HEK293 (cell line): ENCODE results near the gene LLCFC1.

ENCODE experiments used
- CTCF ChIA-PET: fragments of 350-600 bp; formaldehyde crosslinking; extraction: SDS; loops from one replicate; lab custom pipeline; 2021; ENCODE audit warnings: antibody characterized with exemption; lab: Yijun Ruan, JAX
- POLR2A ChIA-PET: fragments of 300-600 bp; formaldehyde crosslinking; extraction: SDS; loops from one replicate; lab custom pipeline; 2020; ENCODE audit warnings: antibody characterized with exemption, inconsistent platforms; lab: Yijun Ruan, JAX
- H3K27ac ChIP-seq: fragments of 200-500 bp; sonication (Bioruptor generic); 2 replicates; pipeline ENCODE4 v1.5.1; 2014; ENCODE audit warnings: low read depth, low read length, control low read depth, inconsistent platforms; ENCODE audit errors: extremely low read depth
- H3K36me3 ChIP-seq, 2 experiments: fragments of 200-500 bp in 1 of 2; sonication (Bioruptor generic) in 1 of 2; 1 replicate in 1 of 2; 2 replicates in 1 of 2; pipeline ENCODE4 v1.5.1; 2014 to 2017; ENCODE audit warnings: inconsistent platforms in 2 of 2, low read length in 2 of 2; ENCODE audit not compliant: control insufficient read depth in 2 of 2, insufficient read depth in 1 of 2
- H3K4me1 ChIP-seq: fragments of 200-500 bp; sonication (Bioruptor generic); 2 replicates; pipeline ENCODE4 v1.5.1; 2014; ENCODE audit warnings: mild to moderate bottlenecking, low read length, inconsistent platforms; ENCODE audit not compliant: control insufficient read depth, insufficient read depth
- H3K4me3 ChIP-seq: 2 replicates; pipeline ENCODE4 v1.5.1; 2011; ENCODE audit warnings: low read depth, mild to moderate bottlenecking, control low read depth, low read length, moderate library complexity
- H3K9me3 ChIP-seq: fragments of 200-500 bp; sonication (Bioruptor generic); 2 replicates; pipeline ENCODE4 v1.5.1; 2014; ENCODE audit warnings: low read depth, low read length, inconsistent platforms; ENCODE audit not compliant: control insufficient read depth, insufficient read depth
- GLIS1 ChIP-seq: fragments of 450-650 bp; formaldehyde crosslinking; IDR thresholded peaks from 2 replicates; pipeline ENCODE4 v1.5.1; 2016; ENCODE audit warnings: missing biosample characterization, missing genetic modification characterization
- HOXA7 ChIP-seq: sonication (generic); formaldehyde crosslinking; IDR thresholded peaks from 2 replicates; pipeline ENCODE4 v1.8.1; 2022; ENCODE audit warnings: missing genetic modification reagents, borderline replicate concordance
- TSHZ1 ChIP-seq: fragments of 450-650 bp; formaldehyde crosslinking; IDR thresholded peaks from 2 replicates; pipeline ENCODE4 v1.5.1; 2016; ENCODE audit warnings: missing biosample characterization, missing genetic modification characterization, borderline replicate concordance
- ZBTB6 ChIP-seq: fragments of 450-650 bp; formaldehyde crosslinking; IDR thresholded peaks from 2 replicates; pipeline ENCODE4 v1.5.1; 2017; ENCODE audit warnings: missing biosample characterization, missing genetic modification characterization
- ZBTB7A ChIP-seq: fragments of 450-650 bp; formaldehyde crosslinking; IDR thresholded peaks from 2 replicates; pipeline ENCODE4 v1.5.1; 2016; ENCODE audit warnings: low read depth, missing biosample characterization, missing genetic modification characterization
- ZNF148 ChIP-seq: fragments of 450-650 bp; formaldehyde crosslinking; IDR thresholded peaks from 2 replicates; pipeline ENCODE4 v1.5.0; 2017; ENCODE audit warnings: missing biosample characterization, missing genetic modification characterization, borderline replicate concordance
- ZNF175 ChIP-seq: fragments of 450-650 bp; formaldehyde crosslinking; IDR thresholded peaks from 2 replicates; pipeline ENCODE4 v1.5.1; 2016; ENCODE audit warnings: missing biosample characterization, missing genetic modification characterization
- ZNF248 ChIP-seq: fragments of 450-650 bp; formaldehyde crosslinking; IDR thresholded peaks from 2 replicates; pipeline ENCODE4 v1.5.1; 2017; ENCODE audit warnings: missing biosample characterization, missing genetic modification characterization
- ZNF280C ChIP-seq: fragments of 450-650 bp; formaldehyde crosslinking; IDR thresholded peaks from 2 replicates; pipeline ENCODE4 v1.5.1; 2016; ENCODE audit warnings: missing biosample characterization, missing genetic modification characterization
- ZNF292 ChIP-seq: fragments of 450-650 bp; formaldehyde crosslinking; IDR thresholded peaks from 2 replicates; pipeline ENCODE4 v1.5.1; 2016; ENCODE audit warnings: low read depth, missing biosample characterization, missing genetic modification characterization, borderline replicate concordance
- ZNF391 ChIP-seq: fragments of 450-650 bp; formaldehyde crosslinking; IDR thresholded peaks from 2 replicates; pipeline ENCODE4 v1.5.1; 2016; ENCODE audit warnings: low read depth, missing biosample characterization, missing genetic modification characterization, borderline replicate concordance
- ZNF416 ChIP-seq: fragments of 450-650 bp; formaldehyde crosslinking; IDR thresholded peaks from 2 replicates; pipeline ENCODE4 v1.5.1; 2016; ENCODE audit warnings: missing biosample characterization, missing genetic modification characterization
- ZNF521 ChIP-seq: fragments of 450-650 bp; formaldehyde crosslinking; IDR thresholded peaks from 2 replicates; pipeline ENCODE4 v1.5.1; 2017; ENCODE audit warnings: missing biosample characterization, mild to moderate bottlenecking, missing genetic modification characterization
- ZNF544 ChIP-seq: fragments of 450-650 bp; formaldehyde crosslinking; IDR thresholded peaks from 2 replicates; pipeline ENCODE4 v1.5.0; 2017; ENCODE audit warnings: missing biosample characterization, missing genetic modification characterization
- ZNF549 ChIP-seq: fragments of 450-650 bp; IDR thresholded peaks from 2 replicates; pipeline ENCODE4 v1.5.1; 2018; ENCODE audit warnings: missing biosample characterization, missing genetic modification characterization, mild to moderate bottlenecking, inconsistent platforms, moderate library complexity
- ZNF596 ChIP-seq: fragments of 450-650 bp; IDR thresholded peaks from 2 replicates; pipeline ENCODE4 v1.5.0; 2018; ENCODE audit warnings: missing biosample characterization, mild to moderate bottlenecking, missing genetic modification characterization, moderate library complexity
- ZNF639 ChIP-seq: fragments of 450-650 bp; formaldehyde crosslinking; IDR thresholded peaks from 2 replicates; pipeline ENCODE4 v1.5.1; 2016; ENCODE audit warnings: missing biosample characterization, missing genetic modification characterization
- ZNF776 ChIP-seq: fragments of 450-650 bp; formaldehyde crosslinking; IDR thresholded peaks from 2 replicates; pipeline ENCODE4 v1.5.0; 2017; ENCODE audit warnings: missing biosample characterization, missing genetic modification characterization, borderline replicate concordance

The LLCFC1 gene

GRCh38 chr7:142962991-142963390 is 23.7 kb downstream of the LLCFC1 start (continued):
- no peak for TF ChIP-seq TSHZ1 (tag by site-specific recombination)
- TF ChIP-seq ZNF248 (tag by site-specific recombination): no peak
- TF ChIP-seq ZNF549: no peak
- TF ChIP-seq ZNF544 (tag by site-specific recombination): no peak
- no peak for TF ChIP-seq ZNF596 (tag by site-specific recombination)
- TF ChIP-seq ZBTB7A (tag by site-specific recombination): no peak
- no peak for TF ChIP-seq GLIS1 (tag by site-specific recombination)
- no peak for TF ChIP-seq ZNF148 (tag by site-specific recombination)
- TF ChIP-seq ZNF292 (tag by site-specific recombination): no peak

- Histone ChIP-seq H3K4me3 (no peak overlapping the region), H3K4me1 (no peaks in the 10 kb centered on the region), H3K27ac (no peak overlapping the region), H3K36me3 (no peaks in the 10 kb centered on the region), H3K9me3 (no peaks in the 10 kb centered on the region)
- POLR2A ChIA-PET: no interaction called here
- CTCF ChIA-PET: interaction anchor here (1.9 to 2.1 kb wide), 2 partner anchors 39 to 91 kb away, joined by 7 to 9 read pairs; no protein-coding TSS in a partner anchor
- TF ChIP-seq ZBTB6 (tag by site-specific recombination): no peak
- no peak for TF ChIP-seq ZNF521 (tag by site-specific recombination)
- TF ChIP-seq TSHZ1 (tag by site-specific recombination): no peak
- no peak for TF ChIP-seq ZNF280C (tag by site-specific recombination)
- TF ChIP-seq ZNF416 (tag by site-specific recombination): no peak
- TF ChIP-seq ZNF391 (tag by site-specific recombination): no peak
- no peak for TF ChIP-seq ZNF639
- no peak for TF ChIP-seq HOXA7 (CRISPR knock-in tag)
- TF ChIP-seq ZNF776 (tag by site-specific recombination): no peak
- TF ChIP-seq ZNF175 (tag by site-specific recombination): no peak
Observed at GRCh38 chr7:142963993-142964392, 24.7 kb downstream of the LLCFC1 start.
